GM23338 (cell line): ENCODE results near the gene EML4. TPM values are rescaled to one million over a fixed set of nuclear protein-coding genes. Genes with fewer than 3 reads are reported as not detected.

Source experiments
- ATAC-seq: fragments of 200-7000 bp; cut with Tn5 transposase; 3 replicates; pipeline ENCODE4 v1.9.1; 2020
- DNase-seq: peaks from one replicate; pipeline ENCODE4 v3.0.0-alpha.2; 2015; ENCODE audit warnings: low spot score
- H2AFZ ChIP-seq: fragments of 200-600 bp; sonication (generic); 2 replicates; pipeline ENCODE4 v1.8.0; 2016; ENCODE audit warnings: antibody characterized with exemption, mild to moderate bottlenecking, moderate library complexity
- H3F3A ChIP-seq: fragments of 200-600 bp; sonication (generic); replicated peaks from 2 replicates; pipeline ENCODE4 v1.8.0; 2017; ENCODE audit warnings: antibody characterized with exemption, mixed run types, low read depth
- H3K27ac ChIP-seq: fragments of 200-600 bp; sonication (generic); 2 replicates; pipeline ENCODE4 v1.6.1; 2016; ENCODE audit warnings: low read depth
- H3K27me3 ChIP-seq: fragments of 200-600 bp; sonication (generic); 2 replicates; pipeline ENCODE4 v1.8.0; 2016; ENCODE audit warnings: mild to moderate bottlenecking, mixed run types, moderate library complexity; ENCODE audit not compliant: insufficient read depth
- H3K36me3 ChIP-seq: fragments of 200-600 bp; sonication (generic); 2 replicates; pipeline ENCODE4 v1.8.0; 2016; ENCODE audit warnings: mild to moderate bottlenecking; ENCODE audit not compliant: insufficient read depth
- H3K4me1 ChIP-seq: fragments of 200-600 bp; sonication (generic); 2 replicates; pipeline ENCODE4 v1.8.0; 2016; ENCODE audit warnings: mild to moderate bottlenecking, moderate library complexity; ENCODE audit not compliant: insufficient read depth
- H3K4me2 ChIP-seq: fragments of 200-600 bp; sonication (generic); 2 replicates; pipeline ENCODE4 v1.7.1; 2017; ENCODE audit warnings: mixed run types
- H3K4me3 ChIP-seq: fragments of 200-600 bp; sonication (generic); 2 replicates; pipeline ENCODE4 v1.6.1; 2016; ENCODE audit warnings: mixed run types
- H3K79me2 ChIP-seq: fragments of 200-600 bp; sonication (generic); replicated peaks from 2 replicates; pipeline ENCODE4 v1.8.0; 2017; ENCODE audit warnings: mild to moderate bottlenecking; ENCODE audit not compliant: insufficient read depth
- H3K9me2 ChIP-seq: fragments of 200-600 bp; sonication (generic); 2 replicates; pipeline ENCODE4 v1.8.0; 2017; ENCODE audit not compliant: insufficient read depth
- H4K20me1 ChIP-seq: fragments of 200-600 bp; sonication (generic); replicated peaks from 2 replicates; pipeline ENCODE4 v1.8.0; 2017; ENCODE audit warnings: mild to moderate bottlenecking; ENCODE audit not compliant: insufficient read depth
- H3K27ac Mint-ChIP-seq: 2 replicates; pipeline ENCODE4 v1.8.0; 2020; ENCODE audit warnings: inconsistent platforms, mild to moderate bottlenecking, moderate library complexity, mixed read lengths
- H3K27me3 Mint-ChIP-seq: 3 replicates; pipeline ENCODE4 v1.8.0; 2022; ENCODE audit warnings: low read depth, mild to moderate bottlenecking, moderate library complexity, mixed read lengths, inconsistent platforms; ENCODE audit not compliant: insufficient read depth, poor library complexity
- H3K36me3 Mint-ChIP-seq: 3 replicates; pipeline ENCODE4 v1.8.0; 2021; ENCODE audit warnings: low read depth, mild to moderate bottlenecking, inconsistent platforms, moderate library complexity, mixed read lengths
- H3K4me1 Mint-ChIP-seq: 3 replicates; pipeline ENCODE4 v1.8.0; 2020; ENCODE audit warnings: mild to moderate bottlenecking, inconsistent platforms, mixed read lengths
- H3K4me3 Mint-ChIP-seq: 3 replicates; pipeline ENCODE4 v1.8.0; 2021; ENCODE audit warnings: moderate library complexity, mild to moderate bottlenecking, inconsistent platforms, mixed read lengths
- H3K9me3 Mint-ChIP-seq: 3 replicates; pipeline ENCODE4 v1.8.0; 2020; ENCODE audit warnings: moderate library complexity, mild to moderate bottlenecking, inconsistent platforms, mixed read lengths
- CREB1 ChIP-seq: fragments of 250-450 bp; sonication (Bioruptor Pico); IDR thresholded peaks from 2 replicates; pipeline ENCODE4 v1.5.0; 2020; ENCODE audit warnings: low read depth, mild to moderate bottlenecking, moderate library complexity
- EZH2 ChIP-seq: fragments of 200-600 bp; sonication (generic); IDR thresholded peaks from one replicate; pipeline ENCODE4 v1.8.0; 2017; ENCODE audit warnings: antibody characterized with exemption, mild to moderate bottlenecking, low read depth; ENCODE audit not compliant: unreplicated experiment
- EZH2phosphoT487 ChIP-seq: fragments of 200-600 bp; sonication (generic); IDR thresholded peaks from one replicate; pipeline ENCODE4 v1.8.1; 2018; ENCODE audit warnings: antibody characterized with exemption; ENCODE audit not compliant: unreplicated experiment
- JUNB ChIP-seq: IDR thresholded peaks from one replicate; pipeline ENCODE4 v1.6.1; 2016; ENCODE audit warnings: antibody characterized with exemption; ENCODE audit not compliant: unreplicated experiment
- NANOG ChIP-seq: IDR thresholded peaks from 2 replicates; pipeline ENCODE4 v1.6.1; 2016; ENCODE audit warnings: antibody characterized with exemption, borderline replicate concordance
- POLR2AphosphoS5 ChIP-seq: IDR thresholded peaks from 2 replicates; pipeline ENCODE4 v1.6.1; 2016; ENCODE audit warnings: antibody characterized with exemption, low read depth
- STAT1 ChIP-seq: IDR thresholded peaks from one replicate; pipeline ENCODE4 v1.6.1; 2016; ENCODE audit warnings: antibody characterized with exemption; ENCODE audit not compliant: unreplicated experiment
- ZNF114 ChIP-seq: fragments of 250-450 bp; sonication (Bioruptor Pico); IDR thresholded peaks from 2 replicates; pipeline ENCODE4 v1.5.0; 2020; ENCODE audit warnings: mild to moderate bottlenecking, moderate library complexity
- ZNF331 ChIP-seq: fragments of 250-450 bp; sonication (Bioruptor Pico); IDR thresholded peaks from 2 replicates; pipeline ENCODE4 v1.5.0; 2020; ENCODE audit warnings: low read depth, mild to moderate bottlenecking, moderate library complexity
- polyA plus RNA-seq: library from polyadenylated mRNA; unstranded; fragments of >200 nt; fragmentation: Nextera tagmentation; extraction: Ambion mirVana; gene quantifications from 2 replicates; pipeline ENCODE4 v1.2.1, GENCODE V29; 2016
- total RNA-seq: library from RNA; depleted of rRNA; stranded (reverse); fragments of >200 nt; shearing (Covaris generic); gene quantifications from 2 replicates; pipeline ENCODE4 v1.2.3, GENCODE V29; 2014
- TF ChIP-seq, protein P1 (sequence below), 2 experiments: fragments of 200-600 bp in 1 of 2; sonication (generic) in 1 of 2; conservative IDR thresholded peaks; 2 replicates each; pipeline versions ENCODE4 v1.5.1 to v1.6.1; 2016 to 2017; ENCODE audit warnings: antibody characterized with exemption in 2 of 2, low read depth in 2 of 2, mild to moderate bottlenecking in 2 of 2, moderate library complexity in 1 of 2
- TF ChIP-seq, protein P2 (sequence below): IDR thresholded peaks from one replicate; pipeline ENCODE4 v1.6.1; 2018; ENCODE audit warnings: antibody characterized with exemption; ENCODE audit not compliant: unreplicated experiment
- TF ChIP-seq, protein P3 (sequence below): IDR thresholded peaks from 2 replicates; pipeline ENCODE4 v1.6.1; 2016; ENCODE audit warnings: antibody characterized with exemption
- TF ChIP-seq, protein P4 (sequence below): fragments of 250-450 bp; sonication (Bioruptor Pico); IDR thresholded peaks from 2 replicates; pipeline ENCODE4 v1.5.0; 2020; ENCODE audit warnings: mild to moderate bottlenecking, moderate library complexity

The EML4 gene
- total and polyA plus RNA-seq, 2 experiments from 2014 or later = 65.3 to 115 TPM

DNA sequence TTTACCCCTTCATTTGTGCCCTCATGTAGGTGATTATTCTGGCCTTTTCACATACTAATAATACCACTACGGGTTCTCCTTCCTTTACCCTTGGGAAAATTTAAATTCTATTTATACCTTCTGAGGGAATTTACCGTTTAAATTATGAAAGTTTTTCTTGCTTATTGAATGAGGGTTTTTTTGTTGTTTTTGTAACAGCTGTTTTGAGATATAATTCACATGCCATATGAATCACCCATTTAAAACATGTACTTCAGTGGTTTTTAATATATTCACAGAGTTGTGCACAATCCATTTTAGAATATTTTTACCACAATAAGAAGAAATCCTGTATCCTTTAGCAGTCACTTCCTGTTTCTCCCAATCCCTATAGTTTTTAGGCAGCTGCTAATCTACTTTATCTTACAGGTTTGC lies 54.7 kb downstream of the EML4 start:
- ATAC-seq (no peak), DNase-seq (no peak)
- Mint-ChIP-seq H3K4me3 (no peak overlapping the region), H3K27me3 (peaks cover 2% of the 10 kb centered on the region), H3K36me3 (no peaks in the 10 kb centered on the region), H3K27ac (no peak overlapping the region), H3K4me1 (peaks cover 15% of the 10 kb centered on the region; the same call in 2 of the 3 replicates), H3K9me3 (no peaks in the 10 kb centered on the region)
- peaks cover 25% of the 10 kb centered on the region for H4K20me1 ChIP-seq
- H3K9me2 ChIP-seq = no peaks in the 10 kb centered on the region
- no peak for TF ChIP-seq ZNF331 (CRISPR knock-in tag)
- no peak for TF ChIP-seq ZNF114 (CRISPR knock-in tag)
- TF ChIP-seq, protein P1, sequence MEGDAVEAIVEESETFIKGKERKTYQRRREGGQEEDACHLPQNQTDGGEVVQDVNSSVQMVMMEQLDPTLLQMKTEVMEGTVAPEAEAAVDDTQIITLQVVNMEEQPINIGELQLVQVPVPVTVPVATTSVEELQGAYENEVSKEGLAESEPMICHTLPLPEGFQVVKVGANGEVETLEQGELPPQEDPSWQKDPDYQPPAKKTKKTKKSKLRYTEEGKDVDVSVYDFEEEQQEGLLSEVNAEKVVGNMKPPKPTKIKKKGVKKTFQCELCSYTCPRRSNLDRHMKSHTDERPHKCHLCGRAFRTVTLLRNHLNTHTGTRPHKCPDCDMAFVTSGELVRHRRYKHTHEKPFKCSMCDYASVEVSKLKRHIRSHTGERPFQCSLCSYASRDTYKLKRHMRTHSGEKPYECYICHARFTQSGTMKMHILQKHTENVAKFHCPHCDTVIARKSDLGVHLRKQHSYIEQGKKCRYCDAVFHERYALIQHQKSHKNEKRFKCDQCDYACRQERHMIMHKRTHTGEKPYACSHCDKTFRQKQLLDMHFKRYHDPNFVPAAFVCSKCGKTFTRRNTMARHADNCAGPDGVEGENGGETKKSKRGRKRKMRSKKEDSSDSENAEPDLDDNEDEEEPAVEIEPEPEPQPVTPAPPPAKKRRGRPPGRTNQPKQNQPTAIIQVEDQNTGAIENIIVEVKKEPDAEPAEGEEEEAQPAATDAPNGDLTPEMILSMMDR (conservative IDR thresholded peaks at IDR 0.05; ENCODE audit: low read depth in 2 of 2) = no peak
- TF ChIP-seq, protein P2, sequence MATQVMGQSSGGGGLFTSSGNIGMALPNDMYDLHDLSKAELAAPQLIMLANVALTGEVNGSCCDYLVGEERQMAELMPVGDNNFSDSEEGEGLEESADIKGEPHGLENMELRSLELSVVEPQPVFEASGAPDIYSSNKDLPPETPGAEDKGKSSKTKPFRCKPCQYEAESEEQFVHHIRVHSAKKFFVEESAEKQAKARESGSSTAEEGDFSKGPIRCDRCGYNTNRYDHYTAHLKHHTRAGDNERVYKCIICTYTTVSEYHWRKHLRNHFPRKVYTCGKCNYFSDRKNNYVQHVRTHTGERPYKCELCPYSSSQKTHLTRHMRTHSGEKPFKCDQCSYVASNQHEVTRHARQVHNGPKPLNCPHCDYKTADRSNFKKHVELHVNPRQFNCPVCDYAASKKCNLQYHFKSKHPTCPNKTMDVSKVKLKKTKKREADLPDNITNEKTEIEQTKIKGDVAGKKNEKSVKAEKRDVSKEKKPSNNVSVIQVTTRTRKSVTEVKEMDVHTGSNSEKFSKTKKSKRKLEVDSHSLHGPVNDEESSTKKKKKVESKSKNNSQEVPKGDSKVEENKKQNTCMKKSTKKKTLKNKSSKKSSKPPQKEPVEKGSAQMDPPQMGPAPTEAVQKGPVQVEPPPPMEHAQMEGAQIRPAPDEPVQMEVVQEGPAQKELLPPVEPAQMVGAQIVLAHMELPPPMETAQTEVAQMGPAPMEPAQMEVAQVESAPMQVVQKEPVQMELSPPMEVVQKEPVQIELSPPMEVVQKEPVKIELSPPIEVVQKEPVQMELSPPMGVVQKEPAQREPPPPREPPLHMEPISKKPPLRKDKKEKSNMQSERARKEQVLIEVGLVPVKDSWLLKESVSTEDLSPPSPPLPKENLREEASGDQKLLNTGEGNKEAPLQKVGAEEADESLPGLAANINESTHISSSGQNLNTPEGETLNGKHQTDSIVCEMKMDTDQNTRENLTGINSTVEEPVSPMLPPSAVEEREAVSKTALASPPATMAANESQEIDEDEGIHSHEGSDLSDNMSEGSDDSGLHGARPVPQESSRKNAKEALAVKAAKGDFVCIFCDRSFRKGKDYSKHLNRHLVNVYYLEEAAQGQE = no peak
- TF ChIP-seq EZH2 = no peak
- TF ChIP-seq JUNB = no peak
- TF ChIP-seq STAT1 = no peak
- TF ChIP-seq, protein P3, sequence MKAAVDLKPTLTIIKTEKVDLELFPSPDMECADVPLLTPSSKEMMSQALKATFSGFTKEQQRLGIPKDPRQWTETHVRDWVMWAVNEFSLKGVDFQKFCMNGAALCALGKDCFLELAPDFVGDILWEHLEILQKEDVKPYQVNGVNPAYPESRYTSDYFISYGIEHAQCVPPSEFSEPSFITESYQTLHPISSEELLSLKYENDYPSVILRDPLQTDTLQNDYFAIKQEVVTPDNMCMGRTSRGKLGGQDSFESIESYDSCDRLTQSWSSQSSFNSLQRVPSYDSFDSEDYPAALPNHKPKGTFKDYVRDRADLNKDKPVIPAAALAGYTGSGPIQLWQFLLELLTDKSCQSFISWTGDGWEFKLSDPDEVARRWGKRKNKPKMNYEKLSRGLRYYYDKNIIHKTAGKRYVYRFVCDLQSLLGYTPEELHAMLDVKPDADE = no peak
- no peak for TF ChIP-seq POLR2AphosphoS5
- no peak for TF ChIP-seq CREB1 (CRISPR knock-in tag)
- TF ChIP-seq, protein P4, sequence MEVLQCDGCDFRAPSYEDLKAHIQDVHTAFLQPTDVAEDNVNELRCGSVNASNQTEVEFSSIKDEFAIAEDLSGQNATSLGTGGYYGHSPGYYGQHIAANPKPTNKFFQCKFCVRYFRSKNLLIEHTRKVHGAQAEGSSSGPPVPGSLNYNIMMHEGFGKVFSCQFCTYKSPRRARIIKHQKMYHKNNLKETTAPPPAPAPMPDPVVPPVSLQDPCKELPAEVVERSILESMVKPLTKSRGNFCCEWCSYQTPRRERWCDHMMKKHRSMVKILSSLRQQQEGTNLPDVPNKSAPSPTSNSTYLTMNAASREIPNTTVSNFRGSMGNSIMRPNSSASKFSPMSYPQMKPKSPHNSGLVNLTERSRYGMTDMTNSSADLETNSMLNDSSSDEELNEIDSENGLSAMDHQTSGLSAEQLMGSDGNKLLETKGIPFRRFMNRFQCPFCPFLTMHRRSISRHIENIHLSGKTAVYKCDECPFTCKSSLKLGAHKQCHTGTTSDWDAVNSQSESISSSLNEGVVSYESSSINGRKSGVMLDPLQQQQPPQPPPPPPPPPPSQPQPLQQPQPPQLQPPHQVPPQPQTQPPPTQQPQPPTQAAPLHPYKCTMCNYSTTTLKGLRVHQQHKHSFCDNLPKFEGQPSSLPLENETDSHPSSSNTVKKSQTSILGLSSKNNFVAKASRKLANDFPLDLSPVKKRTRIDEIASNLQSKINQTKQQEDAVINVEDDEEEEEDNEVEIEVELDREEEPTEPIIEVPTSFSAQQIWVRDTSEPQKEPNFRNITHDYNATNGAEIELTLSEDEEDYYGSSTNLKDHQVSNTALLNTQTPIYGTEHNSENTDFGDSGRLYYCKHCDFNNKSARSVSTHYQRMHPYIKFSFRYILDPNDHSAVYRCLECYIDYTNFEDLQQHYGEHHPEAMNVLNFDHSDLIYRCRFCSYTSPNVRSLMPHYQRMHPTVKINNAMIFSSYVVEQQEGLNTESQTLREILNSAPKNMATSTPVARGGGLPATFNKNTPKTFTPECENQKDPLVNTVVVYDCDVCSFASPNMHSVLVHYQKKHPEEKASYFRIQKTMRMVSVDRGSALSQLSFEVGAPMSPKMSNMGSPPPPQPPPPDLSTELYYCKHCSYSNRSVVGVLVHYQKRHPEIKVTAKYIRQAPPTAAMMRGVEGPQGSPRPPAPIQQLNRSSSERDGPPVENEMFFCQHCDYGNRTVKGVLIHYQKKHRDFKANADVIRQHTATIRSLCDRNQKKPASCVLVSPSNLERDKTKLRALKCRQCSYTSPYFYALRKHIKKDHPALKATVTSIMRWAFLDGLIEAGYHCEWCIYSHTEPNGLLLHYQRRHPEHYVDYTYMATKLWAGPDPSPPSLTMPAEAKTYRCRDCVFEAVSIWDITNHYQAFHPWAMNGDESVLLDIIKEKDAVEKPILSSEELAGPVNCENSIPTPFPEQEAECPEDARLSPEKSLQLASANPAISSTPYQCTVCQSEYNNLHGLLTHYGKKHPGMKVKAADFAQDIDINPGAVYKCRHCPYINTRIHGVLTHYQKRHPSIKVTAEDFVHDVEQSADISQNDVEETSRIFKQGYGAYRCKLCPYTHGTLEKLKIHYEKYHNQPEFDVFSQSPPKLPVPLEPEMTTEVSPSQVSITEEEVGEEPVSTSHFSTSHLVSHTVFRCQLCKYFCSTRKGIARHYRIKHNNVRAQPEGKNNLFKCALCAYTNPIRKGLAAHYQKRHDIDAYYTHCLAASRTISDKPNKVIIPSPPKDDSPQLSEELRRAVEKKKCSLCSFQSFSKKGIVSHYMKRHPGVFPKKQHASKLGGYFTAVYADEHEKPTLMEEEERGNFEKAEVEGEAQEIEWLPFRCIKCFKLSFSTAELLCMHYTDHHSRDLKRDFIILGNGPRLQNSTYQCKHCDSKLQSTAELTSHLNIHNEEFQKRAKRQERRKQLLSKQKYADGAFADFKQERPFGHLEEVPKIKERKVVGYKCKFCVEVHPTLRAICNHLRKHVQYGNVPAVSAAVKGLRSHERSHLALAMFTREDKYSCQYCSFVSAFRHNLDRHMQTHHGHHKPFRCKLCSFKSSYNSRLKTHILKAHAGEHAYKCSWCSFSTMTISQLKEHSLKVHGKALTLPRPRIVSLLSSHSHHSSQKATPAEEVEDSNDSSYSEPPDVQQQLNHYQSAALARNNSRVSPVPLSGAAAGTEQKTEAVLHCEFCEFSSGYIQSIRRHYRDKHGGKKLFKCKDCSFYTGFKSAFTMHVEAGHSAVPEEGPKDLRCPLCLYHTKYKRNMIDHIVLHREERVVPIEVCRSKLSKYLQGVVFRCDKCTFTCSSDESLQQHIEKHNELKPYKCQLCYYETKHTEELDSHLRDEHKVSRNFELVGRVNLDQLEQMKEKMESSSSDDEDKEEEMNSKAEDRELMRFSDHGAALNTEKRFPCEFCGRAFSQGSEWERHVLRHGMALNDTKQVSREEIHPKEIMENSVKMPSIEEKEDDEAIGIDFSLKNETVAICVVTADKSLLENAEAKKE (CRISPR knock-in tag) = no peak
- TF ChIP-seq EZH2phosphoT487 = no peak
- TF ChIP-seq NANOG = no peak
- peaks cover 90% of the 10 kb centered on the region for H3K79me2 ChIP-seq
- no peak overlapping the region for H3K4me2 ChIP-seq
- no peaks in the 10 kb centered on the region for H3K36me3 ChIP-seq
- H3K27me3 ChIP-seq = no peaks in the 10 kb centered on the region
- H3F3A ChIP-seq = no peaks in the 10 kb centered on the region
- no peaks in the 10 kb centered on the region for H3K4me1 ChIP-seq
- no peak overlapping the region for H3K27ac ChIP-seq
- H2AFZ ChIP-seq = no peak overlapping the region
- H3K4me3 ChIP-seq = no peak overlapping the region
